Astrocyte of the spinal cord (primary cell): ENCODE data around the gene LAMA5.

Experiments used
- DNase-seq: peaks from one replicate; pipeline ENCODE4 v3.0.0; 2011; ENCODE audit warnings: low read depth, low spot score
- H3K4me3 ChIP-seq: 2 replicates; pipeline ENCODE4 v1.5.1; 2011; ENCODE audit warnings: low read depth, mild to moderate bottlenecking, low read length, moderate library complexity
- in situ Hi-C: cut with HindIII; loops from 2 replicates; pipeline ENCODE4 v1.10.0; 2017; ENCODE audit warnings: low sequenced_read_pairs
- TF ChIP-seq, protein P1 (sequence below): IDR thresholded peaks from 2 replicates; pipeline ENCODE4 v1.5.1; 2012; ENCODE audit warnings: low read depth, mild to moderate bottlenecking, low read length, inconsistent platforms

LAMA5 gene

DNA sequence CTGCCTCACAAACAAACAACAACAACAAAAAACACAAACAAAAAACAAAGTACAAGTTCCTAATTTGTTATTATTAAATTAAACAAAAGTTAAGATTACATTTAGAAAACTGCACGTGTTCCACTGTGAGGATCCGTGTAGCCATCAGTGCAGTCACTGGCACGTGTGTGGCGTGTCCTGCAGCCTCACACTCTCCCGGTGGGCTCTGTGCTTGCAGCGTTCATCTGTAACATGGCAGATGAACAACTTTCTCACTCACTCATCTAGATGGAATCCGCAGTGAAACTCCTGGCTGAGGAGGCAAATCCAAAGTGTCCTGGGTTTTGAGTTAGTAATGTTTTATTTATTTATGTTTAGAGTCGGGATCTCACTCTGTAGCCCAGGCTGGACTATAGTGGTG lies 77.2 kb downstream of the LAMA5 start:
- TF ChIP-seq, protein P1, sequence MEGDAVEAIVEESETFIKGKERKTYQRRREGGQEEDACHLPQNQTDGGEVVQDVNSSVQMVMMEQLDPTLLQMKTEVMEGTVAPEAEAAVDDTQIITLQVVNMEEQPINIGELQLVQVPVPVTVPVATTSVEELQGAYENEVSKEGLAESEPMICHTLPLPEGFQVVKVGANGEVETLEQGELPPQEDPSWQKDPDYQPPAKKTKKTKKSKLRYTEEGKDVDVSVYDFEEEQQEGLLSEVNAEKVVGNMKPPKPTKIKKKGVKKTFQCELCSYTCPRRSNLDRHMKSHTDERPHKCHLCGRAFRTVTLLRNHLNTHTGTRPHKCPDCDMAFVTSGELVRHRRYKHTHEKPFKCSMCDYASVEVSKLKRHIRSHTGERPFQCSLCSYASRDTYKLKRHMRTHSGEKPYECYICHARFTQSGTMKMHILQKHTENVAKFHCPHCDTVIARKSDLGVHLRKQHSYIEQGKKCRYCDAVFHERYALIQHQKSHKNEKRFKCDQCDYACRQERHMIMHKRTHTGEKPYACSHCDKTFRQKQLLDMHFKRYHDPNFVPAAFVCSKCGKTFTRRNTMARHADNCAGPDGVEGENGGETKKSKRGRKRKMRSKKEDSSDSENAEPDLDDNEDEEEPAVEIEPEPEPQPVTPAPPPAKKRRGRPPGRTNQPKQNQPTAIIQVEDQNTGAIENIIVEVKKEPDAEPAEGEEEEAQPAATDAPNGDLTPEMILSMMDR = no peak
- DNase-seq = no peak
- no peak overlapping the region for H3K4me3 ChIP-seq
- in situ Hi-C loops = no loop called here

DNA sequence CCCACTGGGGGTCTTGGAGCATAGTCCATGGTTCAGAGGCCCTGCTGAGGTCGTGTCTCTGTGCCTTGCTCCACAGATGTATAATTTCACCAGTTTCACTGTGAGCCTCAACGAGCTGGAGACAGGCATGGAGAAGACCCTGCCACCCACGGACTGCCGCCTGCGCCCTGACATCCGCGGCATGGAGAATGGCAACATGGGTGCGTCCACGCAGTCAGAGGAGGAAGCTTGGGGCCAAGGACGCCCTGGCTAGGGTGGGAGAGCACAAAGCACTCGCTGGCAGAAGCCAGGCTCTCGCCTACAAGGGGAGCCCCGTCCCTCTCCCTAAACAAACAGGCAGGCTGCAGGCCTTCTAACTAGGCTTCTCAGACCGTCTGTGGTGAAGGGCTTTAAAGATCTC lies 78.0 kb downstream of the LAMA5 start:
- no peak overlapping the region for H3K4me3 ChIP-seq
- DNase-seq = no peak
- TF ChIP-seq, protein P1 = no peak
- in situ Hi-C loops = no loop called here

DNA sequence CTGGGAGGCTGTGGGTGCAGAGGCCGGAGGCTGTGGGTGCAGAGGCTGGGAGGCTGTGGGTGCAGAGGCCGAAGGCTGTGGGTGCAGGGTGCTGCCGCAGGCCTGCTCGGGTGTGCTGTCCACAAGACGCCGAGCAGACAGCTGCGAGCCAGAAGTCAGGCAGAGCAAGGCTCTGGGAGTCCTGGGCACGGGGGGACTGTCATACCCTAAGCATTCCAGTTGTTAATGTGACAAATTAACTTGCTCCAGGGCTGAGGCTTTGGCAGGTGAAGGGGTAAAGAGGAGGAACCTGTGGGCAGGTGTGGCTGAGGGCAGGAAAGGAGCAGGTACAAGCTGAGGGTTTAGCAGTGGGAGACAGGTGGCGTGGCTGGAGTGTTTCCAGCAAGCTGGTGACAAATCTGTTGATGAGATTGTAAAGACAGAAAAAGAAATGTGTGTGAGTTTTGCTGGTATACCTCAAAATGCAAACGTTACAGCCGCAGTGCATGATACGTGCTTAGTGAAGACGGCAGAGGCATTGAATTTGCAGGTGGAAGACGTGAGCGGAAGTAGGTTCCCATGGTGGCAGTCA lies 78.5 kb downstream of the LAMA5 start:
- in situ Hi-C loops = no loop called here
- H3K4me3 ChIP-seq = no peak overlapping the region
- DNase-seq = no peak
- TF ChIP-seq, protein P1 = no peak

DNA sequence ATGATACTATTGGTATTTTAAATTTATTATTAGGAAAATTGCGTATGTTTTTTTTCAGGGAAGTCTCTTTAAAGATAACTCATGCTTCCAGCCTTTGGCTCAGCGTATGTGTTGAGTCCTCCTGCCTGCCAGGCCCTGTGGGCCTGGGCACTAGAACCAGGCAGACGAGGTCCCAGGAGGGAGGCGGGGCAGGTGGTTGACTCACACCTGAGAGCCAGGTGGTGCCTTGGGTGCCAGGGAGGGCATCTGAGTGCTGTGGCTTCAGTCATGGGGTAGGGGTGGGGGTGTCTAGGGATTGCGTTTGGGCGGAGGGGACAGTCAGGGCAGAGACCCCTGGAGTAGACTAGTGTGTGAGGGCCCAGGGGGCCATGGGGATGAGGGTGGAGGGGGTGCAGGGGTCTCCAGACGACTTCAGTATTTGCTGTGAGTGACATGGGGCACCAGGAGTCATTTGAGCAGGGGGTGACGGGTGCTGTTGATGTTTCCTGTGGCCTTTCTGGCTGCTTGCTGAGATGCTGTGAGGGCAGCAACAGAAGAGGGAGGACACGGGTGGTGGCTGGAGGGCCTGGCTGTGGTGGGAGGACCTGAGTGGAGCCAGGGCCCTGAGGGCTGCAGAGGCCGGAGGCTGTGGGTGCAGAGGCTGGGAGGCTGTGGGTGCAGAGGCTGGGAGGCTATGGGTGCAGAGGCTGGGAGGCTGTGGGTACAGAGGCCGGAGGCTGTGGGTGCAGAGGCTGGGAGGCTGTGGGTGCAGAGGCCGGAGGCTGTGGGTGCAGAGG lies 79.2 kb downstream of the LAMA5 start:
- TF ChIP-seq, protein P1 = no peak
- in situ Hi-C loops = no loop called here
- H3K4me3 ChIP-seq = no peak overlapping the region
- no peak for DNase-seq

DNA sequence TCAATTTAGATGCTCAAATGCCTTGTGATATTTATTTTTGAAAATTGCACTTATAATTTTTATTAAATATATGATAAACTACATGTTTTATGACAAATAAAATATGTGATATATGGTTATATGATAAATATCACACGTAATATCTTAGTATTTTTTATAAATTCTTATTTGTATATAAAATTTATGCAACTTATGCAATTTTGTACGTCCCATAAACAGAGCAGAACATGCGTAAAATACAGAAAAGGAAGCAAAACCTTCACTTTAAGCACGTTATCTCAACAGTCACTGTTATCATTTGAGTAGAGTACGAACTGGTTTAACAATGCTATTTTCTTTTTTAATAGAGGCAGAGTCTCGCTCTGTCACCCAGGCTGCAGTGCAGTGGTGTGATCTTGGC lies 80.0 kb downstream of the LAMA5 start:
- no peak for DNase-seq
- in situ Hi-C loops = no loop called here
- H3K4me3 ChIP-seq = no peak overlapping the region
- TF ChIP-seq, protein P1 = no peak

DNA sequence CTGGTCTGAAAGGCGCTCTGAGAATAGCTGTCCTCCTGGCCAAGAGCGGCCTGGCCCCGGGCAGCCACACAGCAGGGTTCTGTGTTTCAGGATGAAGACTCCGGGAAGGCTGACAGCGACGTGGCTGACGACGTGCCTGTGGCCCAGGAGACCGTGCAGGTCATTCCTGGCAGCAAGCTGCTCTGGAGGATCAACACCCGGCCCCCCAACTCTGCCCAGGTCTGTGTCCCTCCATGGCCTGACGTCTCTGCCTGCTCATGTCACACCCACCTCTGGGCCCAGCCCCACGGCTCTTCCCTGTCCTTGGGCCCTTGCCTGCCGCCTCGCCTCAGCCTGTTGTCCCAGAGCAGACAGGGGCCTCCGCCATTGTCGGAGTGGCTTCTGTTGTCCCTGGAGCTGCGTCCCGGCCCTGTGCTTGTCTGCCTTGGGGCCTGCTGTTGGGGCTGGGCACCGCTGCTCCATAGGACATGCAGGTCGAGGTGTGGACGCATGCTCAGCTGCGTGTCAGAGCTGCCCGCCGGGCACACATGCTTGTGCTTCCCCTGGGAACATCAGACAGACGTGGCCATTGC lies 80.5 kb downstream of the LAMA5 start:
- in situ Hi-C loops = no loop called here
- no peak for DNase-seq
- TF ChIP-seq, protein P1 = no peak
- H3K4me3 ChIP-seq = no peak overlapping the region
